ENCODE results near the gene RILPL1. TPM values are rescaled to one million over a fixed set of nuclear protein-coding genes. Genes with fewer than 3 reads are reported as not detected.

RILPL1 gene
- total and polyA plus RNA-seq, 2 experiments from 2014 or later, result 13.6 to 17.5 TPM

GRCh38 chr12:123421314-123421713, 112.2 kb downstream of the RILPL1 start:
- no peak overlapping the region for H2AFZ ChIP-seq
- no peaks in the 10 kb centered on the region for H3K79me2 ChIP-seq
- H3K4me2 ChIP-seq, result no peak overlapping the region
- H3K27ac ChIP-seq, result no peak overlapping the region
- no peaks in the 10 kb centered on the region for H3K36me3 ChIP-seq (replicated peaks; ENCODE audit: insufficient read depth, low read depth)
- no peak for DNase-seq (ENCODE audit: low spot score)
- no peaks in the 10 kb centered on the region for H3K9me2 ChIP-seq (replicated peaks; ENCODE audit: insufficient read depth)
- H3K4me1 ChIP-seq (ENCODE audit: insufficient read depth), result no peaks in the 10 kb centered on the region
- 100% methylated on average over 1 of the region's 2 CpGs for WGBS (ENCODE audit: low lambda C conversion rate, missing lambda C conversion rate)
- peaks cover 4% of the 10 kb centered on the region for H3K9me3 ChIP-seq (ENCODE audit: low read depth)
- no peak overlapping the region for H3K4me3 ChIP-seq
- H3K27me3 ChIP-seq, result no peaks in the 10 kb centered on the region
- TF ChIP-seq CTCF (IDR thresholded peaks at IDR 0.05; ENCODE audit: poor library complexity), result no peak
- TF ChIP-seq EZH2phosphoT487 (IDR thresholded peaks at IDR 0.05; ENCODE audit: low read depth, severe bottlenecking, unreplicated experiment), result no peak
- no peak for TF ChIP-seq EZH2 (IDR thresholded peaks at IDR 0.05; ENCODE audit: borderline replicate concordance)
- H4K20me1 ChIP-seq (ENCODE audit: insufficient read depth, poor library complexity, severe bottlenecking), result no peaks in the 10 kb centered on the region

Small RNAs within 50 kb of the gene (microRNA-seq; reads per million reads assigned to microRNA genes)
- not detected for gene MIR3908

Small RNAs within 50 kb of the gene (small RNA-seq; reads per million reads assigned to genes)
- gene AC145423.2 (not detected), gene MIR3908 (not detected)

Other genes with a start within 250 kb of the RILPL1 start
- gene SBNO1, start 168.9 kb downstream of the RILPL1 start, total RNA-seq, result 28.9 and 29.7 TPM in 2 replicates
- 13.4 and 13.7 TPM in 2 replicates for gene SBNO1, start 168.9 kb downstream of the RILPL1 start, polyA plus RNA-seq
- gene KMT5A, start 149.6 kb downstream of the RILPL1 start, total RNA-seq, result 28.4 and 28.7 TPM in 2 replicates
- gene KMT5A, start 149.6 kb downstream of the RILPL1 start, polyA plus RNA-seq, result 21.9 and 24.5 TPM in 2 replicates
- 1.6 and 2.5 TPM in 2 replicates for gene RILPL2, start 97.0 kb downstream of the RILPL1 start, total RNA-seq
- gene RILPL2, start 97.0 kb downstream of the RILPL1 start, polyA plus RNA-seq, result 3.3 and 3.7 TPM in 2 replicates
- gene SNRNP35, start 75.6 kb downstream of the RILPL1 start, total RNA-seq, result 10.8 and 13.6 TPM in 2 replicates
- gene SNRNP35, start 75.6 kb downstream of the RILPL1 start, polyA plus RNA-seq, result 25.7 and 26.0 TPM in 2 replicates
- gene TMED2, start 50.8 kb upstream of the RILPL1 start, total RNA-seq, result 440 and 447 TPM in 2 replicates
- gene TMED2, start 50.8 kb upstream of the RILPL1 start, polyA plus RNA-seq, result 385 and 399 TPM in 2 replicates
- 13.9 and 23.0 TPM in 2 replicates for gene DDX55, start 68.4 kb upstream of the RILPL1 start, total RNA-seq
- gene DDX55, start 68.4 kb upstream of the RILPL1 start, polyA plus RNA-seq, result 17.9 and 21.7 TPM in 2 replicates
- 35.0 and 48.1 TPM in 2 replicates for gene EIF2B1, start 100.0 kb upstream of the RILPL1 start, total RNA-seq
- 33.2 and 43.8 TPM in 2 replicates for gene EIF2B1, start 100.0 kb upstream of the RILPL1 start, polyA plus RNA-seq
- gene GTF2H3, start 100.1 kb upstream of the RILPL1 start, total RNA-seq, result 27.4 and 45.6 TPM in 2 replicates
- 9.0 and 13.5 TPM in 2 replicates for gene GTF2H3, start 100.1 kb upstream of the RILPL1 start, polyA plus RNA-seq
- 4.4 and 4.7 TPM in 2 replicates for gene TCTN2, start 137.4 kb upstream of the RILPL1 start, total RNA-seq
- 2.7 and 2.9 TPM in 2 replicates for gene TCTN2, start 137.4 kb upstream of the RILPL1 start, polyA plus RNA-seq
- gene ATP6V0A2, start 178.6 kb upstream of the RILPL1 start, total RNA-seq, result 21.6 and 25.8 TPM in 2 replicates
- 14.6 and 19.0 TPM in 2 replicates for gene ATP6V0A2, start 178.6 kb upstream of the RILPL1 start, polyA plus RNA-seq
- gene DNAH10, start 228.6 kb upstream of the RILPL1 start, total RNA-seq, result 0.28 and 0.60 TPM in 2 replicates
- gene DNAH10, start 228.6 kb upstream of the RILPL1 start, polyA plus RNA-seq, result 0.22 and 0.68 TPM in 2 replicates

Measured in hepatocyte (in vitro differentiated cells).